WTC11 (cell line): Measurements from ENCODE around the gene NSFL1C. TPM values are rescaled to one million over a fixed set of nuclear protein-coding genes. Genes with fewer than 3 reads are reported as not detected.

Source experiments
- ATAC-seq: fragments of 200-7000 bp; cut with Tn5 transposase; 2 replicates; pipeline ENCODE4 v1.10.0; 2021; ENCODE audit warnings: mild to moderate bottlenecking, moderate library complexity
- CTCF ChIA-PET: fragments of 300-600 bp; sonication (Branson Sonifier 250); formaldehyde crosslinking; loops from one replicate; lab custom pipeline; 2021; ENCODE audit warnings: antibody characterized with exemption; lab: Charles Lee
- POLR2A ChIA-PET: fragments of 350-600 bp; sonication (Branson Sonifier 250); formaldehyde crosslinking; loops from one replicate; lab custom pipeline; 2021; ENCODE audit warnings: antibody characterized with exemption; lab: Charles Lee
- DNase-seq: peaks from one replicate; pipeline ENCODE4 v3.0.0; 2021; ENCODE audit warnings: low spot score
- H3K27ac Mint-ChIP-seq: 2 replicates; pipeline ENCODE4 v1.8.0; 2021; ENCODE audit warnings: mixed read lengths
- H3K27me3 Mint-ChIP-seq: 2 replicates; pipeline ENCODE4 v1.8.0; 2021; ENCODE audit warnings: low read depth, mild to moderate bottlenecking, moderate library complexity, mixed read lengths
- H3K36me3 Mint-ChIP-seq: 2 replicates; pipeline ENCODE4 v1.8.0; 2021; ENCODE audit warnings: mixed read lengths
- H3K4me1 Mint-ChIP-seq: 2 replicates; pipeline ENCODE4 v1.8.0; 2022; ENCODE audit warnings: mixed read lengths
- H3K4me3 Mint-ChIP-seq: 2 replicates; pipeline ENCODE4 v1.8.0; 2021; ENCODE audit warnings: mild to moderate bottlenecking, moderate library complexity, mixed read lengths
- H3K9me3 Mint-ChIP-seq: 2 replicates; pipeline ENCODE4 v1.8.0; 2021; ENCODE audit warnings: mixed read lengths
- ELF4 ChIP-seq: sonication (generic); formaldehyde crosslinking; IDR thresholded peaks from 2 replicates; pipeline ENCODE4 v1.8.1; 2022; ENCODE audit warnings: low read depth, mild to moderate bottlenecking, moderate library complexity, missing genetic modification reagents
- FOXJ3 ChIP-seq: sonication (generic); formaldehyde crosslinking; IDR thresholded peaks from 2 replicates; pipeline ENCODE4 v1.9.0; 2021; ENCODE audit warnings: missing genetic modification reagents, mild to moderate bottlenecking, borderline replicate concordance
- FOXK1 ChIP-seq: sonication (generic); formaldehyde crosslinking; IDR thresholded peaks from 2 replicates; pipeline ENCODE4 v1.8.0; 2022; ENCODE audit warnings: mild to moderate bottlenecking, moderate library complexity, missing genetic modification reagents
- FOXP1 ChIP-seq: sonication (generic); formaldehyde crosslinking; IDR thresholded peaks from 2 replicates; pipeline ENCODE4 v1.8.0; 2022; ENCODE audit warnings: missing genetic modification reagents, mild to moderate bottlenecking, moderate library complexity, borderline replicate concordance
- GABPB1 ChIP-seq: sonication (generic); formaldehyde crosslinking; IDR thresholded peaks from 2 replicates; pipeline ENCODE4 v1.8.1; 2023; ENCODE audit warnings: mild to moderate bottlenecking, missing genetic modification reagents
- GRHL2 ChIP-seq: fragments of 250-450 bp; sonication (Bioruptor Pico); IDR thresholded peaks from 2 replicates; pipeline ENCODE4 v1.8.0; 2022; ENCODE audit warnings: mild to moderate bottlenecking, moderate library complexity; ENCODE audit not compliant: insufficient replicate concordance, severe bottlenecking
- JUN ChIP-seq: sonication (generic); formaldehyde crosslinking; IDR thresholded peaks from 2 replicates; pipeline ENCODE4 v1.8.0; 2023; ENCODE audit warnings: mild to moderate bottlenecking, missing genetic modification reagents
- MXD4 ChIP-seq: fragments of 250-450 bp; sonication (Bioruptor Pico); IDR thresholded peaks from 2 replicates; pipeline ENCODE4 v1.8.0; 2021; ENCODE audit warnings: mild to moderate bottlenecking, moderate library complexity, borderline replicate concordance
- NR1H2 ChIP-seq: sonication (generic); formaldehyde crosslinking; IDR thresholded peaks from 2 replicates; pipeline ENCODE4 v1.9.0; 2021; ENCODE audit warnings: mild to moderate bottlenecking, moderate library complexity, missing genetic modification reagents
- OVOL2 ChIP-seq: fragments of 250-450 bp; sonication (Bioruptor Pico); IDR thresholded peaks from 2 replicates; pipeline ENCODE4 v1.9.0; 2021; ENCODE audit warnings: mild to moderate bottlenecking, borderline replicate concordance
- SOX15 ChIP-seq: fragments of 250-450 bp; sonication (Bioruptor Pico); IDR thresholded peaks from 2 replicates; pipeline ENCODE4 v1.9.0; 2021; ENCODE audit warnings: mild to moderate bottlenecking
- TEAD4 ChIP-seq: sonication (generic); formaldehyde crosslinking; IDR thresholded peaks from 2 replicates; pipeline ENCODE4 v1.8.0; 2022; ENCODE audit warnings: mild to moderate bottlenecking, missing genetic modification reagents
- TP53 ChIP-seq: sonication (generic); formaldehyde crosslinking; IDR thresholded peaks from 2 replicates; pipeline ENCODE4 v1.8.1; 2023; ENCODE audit warnings: mild to moderate bottlenecking, missing genetic modification reagents
- ZNF121 ChIP-seq: sonication (generic); formaldehyde crosslinking; IDR thresholded peaks from 2 replicates; pipeline ENCODE4 v1.8.0; 2023; ENCODE audit warnings: missing genetic modification reagents
- ZNF232 ChIP-seq: sonication (generic); formaldehyde crosslinking; IDR thresholded peaks from 2 replicates; pipeline ENCODE4 v1.8.0; 2022; ENCODE audit warnings: mild to moderate bottlenecking, missing genetic modification reagents
- ZNF396 ChIP-seq: fragments of 250-450 bp; sonication (Bioruptor Pico); IDR thresholded peaks from 2 replicates; pipeline ENCODE4 v1.8.0; 2021; ENCODE audit warnings: mild to moderate bottlenecking, moderate library complexity, borderline replicate concordance
- ZNF416 ChIP-seq: fragments of 250-450 bp; sonication (Bioruptor Pico); IDR thresholded peaks from 2 replicates; pipeline ENCODE4 v1.9.0; 2021; ENCODE audit warnings: mild to moderate bottlenecking, inconsistent platforms
- ZNF423 ChIP-seq: fragments of 250-450 bp; sonication (Bioruptor Pico); IDR thresholded peaks from 2 replicates; pipeline ENCODE4 v2.1.2; 2022; ENCODE audit warnings: mild to moderate bottlenecking, moderate library complexity
- total RNA-seq: library from RNA; stranded (reverse); gene quantifications from 3 replicates; pipeline ENCODE4 v1.2.3, GENCODE V29; 2021
- TF ChIP-seq, protein P1 (sequence below): sonication (generic); formaldehyde crosslinking; IDR thresholded peaks from 2 replicates; pipeline ENCODE4 v1.8.1; 2022; ENCODE audit warnings: mild to moderate bottlenecking, missing genetic modification reagents, moderate library complexity, borderline replicate concordance
- TF ChIP-seq, protein P2 (sequence below): sonication (generic); formaldehyde crosslinking; IDR thresholded peaks from 2 replicates; pipeline ENCODE4 v1.8.0; 2022; ENCODE audit warnings: mild to moderate bottlenecking, missing genetic modification reagents
- TF ChIP-seq, protein P3 (sequence below): fragments of 250-450 bp; sonication (Bioruptor Pico); IDR thresholded peaks from 2 replicates; pipeline ENCODE4 v1.9.0; 2021; ENCODE audit warnings: mild to moderate bottlenecking, borderline replicate concordance
- TF ChIP-seq, protein P4 (sequence below): fragments of 250-450 bp; sonication (Bioruptor Pico); IDR thresholded peaks from 2 replicates; pipeline ENCODE4 v1.9.0; 2021; ENCODE audit warnings: mild to moderate bottlenecking
- TF ChIP-seq, protein P5 (sequence below): sonication (generic); formaldehyde crosslinking; IDR thresholded peaks from 2 replicates; pipeline ENCODE4 v1.8.1; 2022; ENCODE audit warnings: missing genetic modification reagents, borderline replicate concordance
- TF ChIP-seq, protein P6 (sequence below): fragments of 250-450 bp; sonication (Bioruptor Pico); conservative IDR thresholded peaks from 2 replicates; pipeline ENCODE4 v1.9.0; 2021; ENCODE audit warnings: mild to moderate bottlenecking

The NSFL1C gene
- total RNA-seq, 1 experiment from 2014 or later: 85.5 TPM

DNA sequence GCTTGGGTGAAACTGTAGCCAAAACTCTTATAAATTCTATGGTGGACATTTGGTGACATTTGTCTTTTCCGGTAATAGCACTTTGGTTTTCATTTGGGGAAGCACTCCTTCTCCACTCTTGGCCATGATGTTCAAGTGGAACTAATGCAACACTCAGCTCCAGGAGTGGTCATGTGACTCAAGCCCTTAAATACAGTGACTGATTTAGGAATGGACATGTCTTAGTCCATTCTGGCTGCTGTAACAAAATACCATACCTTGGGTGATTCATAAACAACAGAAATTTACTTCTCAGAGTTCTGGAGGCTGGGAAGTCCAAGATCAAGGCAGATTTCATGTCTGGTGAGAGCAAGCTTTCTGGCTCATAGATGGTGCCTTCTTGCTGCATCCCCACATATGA, 63.0 kb downstream of the NSFL1C start:
- no peak for TF ChIP-seq TP53 (CRISPR knock-in tag)
- no peak for TF ChIP-seq SOX15 (CRISPR knock-in tag)
- TF ChIP-seq, protein P1, sequence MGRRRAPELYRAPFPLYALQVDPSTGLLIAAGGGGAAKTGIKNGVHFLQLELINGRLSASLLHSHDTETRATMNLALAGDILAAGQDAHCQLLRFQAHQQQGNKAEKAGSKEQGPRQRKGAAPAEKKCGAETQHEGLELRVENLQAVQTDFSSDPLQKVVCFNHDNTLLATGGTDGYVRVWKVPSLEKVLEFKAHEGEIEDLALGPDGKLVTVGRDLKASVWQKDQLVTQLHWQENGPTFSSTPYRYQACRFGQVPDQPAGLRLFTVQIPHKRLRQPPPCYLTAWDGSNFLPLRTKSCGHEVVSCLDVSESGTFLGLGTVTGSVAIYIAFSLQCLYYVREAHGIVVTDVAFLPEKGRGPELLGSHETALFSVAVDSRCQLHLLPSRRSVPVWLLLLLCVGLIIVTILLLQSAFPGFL: no peak
- TF ChIP-seq FOXP1 (CRISPR knock-in tag): no peak
- no peak for TF ChIP-seq JUN (CRISPR knock-in tag)
- TF ChIP-seq FOXJ3 (CRISPR knock-in tag): no peak
- no peak for TF ChIP-seq GRHL2 (CRISPR knock-in tag)
- TF ChIP-seq, protein P2, sequence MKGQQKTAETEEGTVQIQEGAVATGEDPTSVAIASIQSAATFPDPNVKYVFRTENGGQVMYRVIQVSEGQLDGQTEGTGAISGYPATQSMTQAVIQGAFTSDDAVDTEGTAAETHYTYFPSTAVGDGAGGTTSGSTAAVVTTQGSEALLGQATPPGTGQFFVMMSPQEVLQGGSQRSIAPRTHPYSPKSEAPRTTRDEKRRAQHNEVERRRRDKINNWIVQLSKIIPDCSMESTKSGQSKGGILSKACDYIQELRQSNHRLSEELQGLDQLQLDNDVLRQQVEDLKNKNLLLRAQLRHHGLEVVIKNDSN (CRISPR knock-in tag): no peak
- no peak for TF ChIP-seq MXD4 (CRISPR knock-in tag)
- TF ChIP-seq, protein P3, sequence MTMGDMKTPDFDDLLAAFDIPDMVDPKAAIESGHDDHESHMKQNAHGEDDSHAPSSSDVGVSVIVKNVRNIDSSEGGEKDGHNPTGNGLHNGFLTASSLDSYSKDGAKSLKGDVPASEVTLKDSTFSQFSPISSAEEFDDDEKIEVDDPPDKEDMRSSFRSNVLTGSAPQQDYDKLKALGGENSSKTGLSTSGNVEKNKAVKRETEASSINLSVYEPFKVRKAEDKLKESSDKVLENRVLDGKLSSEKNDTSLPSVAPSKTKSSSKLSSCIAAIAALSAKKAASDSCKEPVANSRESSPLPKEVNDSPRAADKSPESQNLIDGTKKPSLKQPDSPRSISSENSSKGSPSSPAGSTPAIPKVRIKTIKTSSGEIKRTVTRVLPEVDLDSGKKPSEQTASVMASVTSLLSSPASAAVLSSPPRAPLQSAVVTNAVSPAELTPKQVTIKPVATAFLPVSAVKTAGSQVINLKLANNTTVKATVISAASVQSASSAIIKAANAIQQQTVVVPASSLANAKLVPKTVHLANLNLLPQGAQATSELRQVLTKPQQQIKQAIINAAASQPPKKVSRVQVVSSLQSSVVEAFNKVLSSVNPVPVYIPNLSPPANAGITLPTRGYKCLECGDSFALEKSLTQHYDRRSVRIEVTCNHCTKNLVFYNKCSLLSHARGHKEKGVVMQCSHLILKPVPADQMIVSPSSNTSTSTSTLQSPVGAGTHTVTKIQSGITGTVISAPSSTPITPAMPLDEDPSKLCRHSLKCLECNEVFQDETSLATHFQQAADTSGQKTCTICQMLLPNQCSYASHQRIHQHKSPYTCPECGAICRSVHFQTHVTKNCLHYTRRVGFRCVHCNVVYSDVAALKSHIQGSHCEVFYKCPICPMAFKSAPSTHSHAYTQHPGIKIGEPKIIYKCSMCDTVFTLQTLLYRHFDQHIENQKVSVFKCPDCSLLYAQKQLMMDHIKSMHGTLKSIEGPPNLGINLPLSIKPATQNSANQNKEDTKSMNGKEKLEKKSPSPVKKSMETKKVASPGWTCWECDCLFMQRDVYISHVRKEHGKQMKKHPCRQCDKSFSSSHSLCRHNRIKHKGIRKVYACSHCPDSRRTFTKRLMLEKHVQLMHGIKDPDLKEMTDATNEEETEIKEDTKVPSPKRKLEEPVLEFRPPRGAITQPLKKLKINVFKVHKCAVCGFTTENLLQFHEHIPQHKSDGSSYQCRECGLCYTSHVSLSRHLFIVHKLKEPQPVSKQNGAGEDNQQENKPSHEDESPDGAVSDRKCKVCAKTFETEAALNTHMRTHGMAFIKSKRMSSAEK: no peak
- TF ChIP-seq NR1H2 (CRISPR knock-in tag): no peak
- TF ChIP-seq ZNF396 (CRISPR knock-in tag): no peak
- TF ChIP-seq GABPB1 (CRISPR knock-in tag): no peak
- TF ChIP-seq ZNF232 (CRISPR knock-in tag): no peak
- TF ChIP-seq ZNF121 (CRISPR knock-in tag): no peak
- TF ChIP-seq, all 79 proteins: peak for 0
- Mint-ChIP-seq H3K36me3 (no peaks in the 10 kb centered on the region), H3K27ac (no peak overlapping the region), H3K27me3 (peaks cover 30% of the 10 kb centered on the region), H3K4me1 (peaks cover 21% of the 10 kb centered on the region), H3K9me3 (peaks cover 23% of the 10 kb centered on the region), H3K4me3 (no peak overlapping the region)
- ChIA-PET POLR2A (no interaction called here), CTCF (no interaction called here)
- ATAC-seq (no peak), DNase-seq (no peak)

DNA sequence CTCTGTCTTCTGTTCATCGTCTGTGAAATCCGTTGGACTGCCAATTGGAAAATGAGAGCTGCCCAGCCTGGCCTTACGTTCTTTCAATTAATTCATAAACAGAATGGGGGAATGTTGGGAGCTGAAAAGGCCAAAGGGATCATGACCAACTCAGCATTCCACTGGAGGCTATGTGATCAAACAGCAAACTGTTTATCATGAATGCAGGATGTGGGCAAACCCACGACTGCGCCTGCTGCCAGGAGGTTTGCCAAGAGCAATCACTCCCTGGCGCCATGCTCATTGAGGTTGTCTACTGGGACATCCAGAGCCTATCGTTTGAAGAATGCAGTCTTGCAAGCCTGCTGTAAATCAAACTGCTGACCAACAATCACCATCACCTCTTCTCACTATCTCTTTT, 64.5 kb downstream of the NSFL1C start:
- TF ChIP-seq ELF4 (CRISPR knock-in tag) (no peak), FOXP1 (CRISPR knock-in tag) (no peak), ZNF423 (CRISPR knock-in tag) (no peak), OVOL2 (CRISPR knock-in tag) (no peak), TEAD4 (no peak), ZNF416 (CRISPR knock-in tag) (no peak), MXD4 (CRISPR knock-in tag) (no peak), FOXK1 (CRISPR knock-in tag) (no peak)
- TF ChIP-seq, protein P4, sequence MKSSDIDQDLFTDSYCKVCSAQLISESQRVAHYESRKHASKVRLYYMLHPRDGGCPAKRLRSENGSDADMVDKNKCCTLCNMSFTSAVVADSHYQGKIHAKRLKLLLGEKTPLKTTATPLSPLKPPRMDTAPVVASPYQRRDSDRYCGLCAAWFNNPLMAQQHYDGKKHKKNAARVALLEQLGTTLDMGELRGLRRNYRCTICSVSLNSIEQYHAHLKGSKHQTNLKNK (CRISPR knock-in tag): no peak
- TF ChIP-seq, protein P5, sequence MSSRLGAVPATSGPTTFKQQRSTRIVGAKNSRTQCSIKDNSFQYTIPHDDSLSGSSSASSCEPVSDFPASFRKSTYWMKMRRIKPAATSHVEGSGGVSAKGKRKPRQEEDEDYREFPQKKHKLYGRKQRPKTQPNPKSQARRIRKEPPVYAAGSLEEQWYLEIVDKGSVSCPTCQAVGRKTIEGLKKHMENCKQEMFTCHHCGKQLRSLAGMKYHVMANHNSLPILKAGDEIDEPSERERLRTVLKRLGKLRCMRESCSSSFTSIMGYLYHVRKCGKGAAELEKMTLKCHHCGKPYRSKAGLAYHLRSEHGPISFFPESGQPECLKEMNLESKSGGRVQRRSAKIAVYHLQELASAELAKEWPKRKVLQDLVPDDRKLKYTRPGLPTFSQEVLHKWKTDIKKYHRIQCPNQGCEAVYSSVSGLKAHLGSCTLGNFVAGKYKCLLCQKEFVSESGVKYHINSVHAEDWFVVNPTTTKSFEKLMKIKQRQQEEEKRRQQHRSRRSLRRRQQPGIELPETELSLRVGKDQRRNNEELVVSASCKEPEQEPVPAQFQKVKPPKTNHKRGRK: no peak
- TF ChIP-seq, protein P6, sequence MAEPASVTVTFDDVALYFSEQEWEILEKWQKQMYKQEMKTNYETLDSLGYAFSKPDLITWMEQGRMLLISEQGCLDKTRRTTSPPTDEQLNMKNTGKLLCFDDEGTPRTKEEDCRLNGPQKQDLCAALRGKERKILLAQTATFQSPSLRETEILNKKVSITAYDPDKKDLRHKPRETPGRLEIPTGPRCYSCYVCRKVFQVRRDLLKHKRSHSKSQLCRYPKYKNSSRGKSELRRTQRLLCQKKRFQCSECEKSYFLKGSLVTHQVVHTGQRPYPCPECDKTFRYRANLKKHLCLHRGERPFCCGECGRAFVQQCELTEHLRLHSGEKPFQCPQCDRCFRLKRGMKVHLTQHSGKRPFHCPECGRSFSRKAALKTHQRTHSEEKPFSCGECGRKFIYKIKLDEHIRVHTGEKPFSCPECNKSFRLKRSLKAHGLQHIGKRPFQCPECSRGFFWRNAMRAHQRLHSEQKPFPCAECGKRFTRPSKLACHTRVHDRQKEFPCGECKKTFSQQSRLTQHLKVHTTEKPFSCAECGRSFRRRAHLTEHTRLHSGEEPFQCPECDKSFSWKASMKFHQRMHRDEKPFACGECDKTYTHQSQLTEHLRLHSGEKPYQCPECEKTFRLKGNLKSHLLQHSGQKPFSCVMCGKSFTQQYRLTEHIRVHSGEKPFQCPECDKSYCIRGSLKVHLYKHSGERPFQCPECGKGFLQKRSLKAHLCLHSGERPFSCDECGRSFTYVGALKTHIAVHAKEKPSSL (CRISPR knock-in tag): no peak
- TF ChIP-seq, protein P2 (CRISPR knock-in tag): no peak
- H3K9me3 Mint-ChIP-seq: peaks cover 21% of the 10 kb centered on the region
- peaks cover 26% of the 10 kb centered on the region for H3K4me1 Mint-ChIP-seq
- ATAC-seq (no peak), DNase-seq (no peak)
- no peak overlapping the region for H3K4me3 Mint-ChIP-seq
- ChIA-PET CTCF (no interaction called here), POLR2A (interaction anchor here (1.4 kb wide), 1 partner anchor 9 kb away, joined by 4 read pairs; no protein-coding TSS in a partner anchor)
- peaks cover 41% of the 10 kb centered on the region for H3K27me3 Mint-ChIP-seq
- H3K27ac Mint-ChIP-seq: no peak overlapping the region
- no peaks in the 10 kb centered on the region for H3K36me3 Mint-ChIP-seq
